IMR-90 (cell line): Measurements from ENCODE around the gene CYP27C1.

Source experiments
- FOS ChIP-seq: fragments of 150-350 bp; IDR thresholded peaks from 2 replicates; pipeline ENCODE4 v1.6.1; 2016; ENCODE audit warnings: low read depth, low read length
- MXI1 ChIP-seq: IDR thresholded peaks from 2 replicates; pipeline ENCODE4 v1.6.1; 2012; ENCODE audit warnings: low read depth, mild to moderate bottlenecking, low read length, moderate library complexity, borderline replicate concordance
- POLR2A ChIP-seq: IDR thresholded peaks from 2 replicates; pipeline ENCODE4 v1.6.1; 2012; ENCODE audit warnings: mild to moderate bottlenecking, low read depth, low read length
- SMC3 ChIP-seq: fragments of 150-350 bp; IDR thresholded peaks from 2 replicates; pipeline ENCODE4 v1.6.1; 2016; ENCODE audit warnings: low read depth, mild to moderate bottlenecking, antibody characterized with exemption, low read length, moderate library complexity

GRCh38 chr2:127193967-127194280, 26.2 kb downstream of the CYP27C1 start:
- TF ChIP-seq MXI1 (no peak), FOS (no peak), POLR2A (no peak), SMC3 (no peak)
